Measurements from ENCODE around the gene MMP14.

DNA sequence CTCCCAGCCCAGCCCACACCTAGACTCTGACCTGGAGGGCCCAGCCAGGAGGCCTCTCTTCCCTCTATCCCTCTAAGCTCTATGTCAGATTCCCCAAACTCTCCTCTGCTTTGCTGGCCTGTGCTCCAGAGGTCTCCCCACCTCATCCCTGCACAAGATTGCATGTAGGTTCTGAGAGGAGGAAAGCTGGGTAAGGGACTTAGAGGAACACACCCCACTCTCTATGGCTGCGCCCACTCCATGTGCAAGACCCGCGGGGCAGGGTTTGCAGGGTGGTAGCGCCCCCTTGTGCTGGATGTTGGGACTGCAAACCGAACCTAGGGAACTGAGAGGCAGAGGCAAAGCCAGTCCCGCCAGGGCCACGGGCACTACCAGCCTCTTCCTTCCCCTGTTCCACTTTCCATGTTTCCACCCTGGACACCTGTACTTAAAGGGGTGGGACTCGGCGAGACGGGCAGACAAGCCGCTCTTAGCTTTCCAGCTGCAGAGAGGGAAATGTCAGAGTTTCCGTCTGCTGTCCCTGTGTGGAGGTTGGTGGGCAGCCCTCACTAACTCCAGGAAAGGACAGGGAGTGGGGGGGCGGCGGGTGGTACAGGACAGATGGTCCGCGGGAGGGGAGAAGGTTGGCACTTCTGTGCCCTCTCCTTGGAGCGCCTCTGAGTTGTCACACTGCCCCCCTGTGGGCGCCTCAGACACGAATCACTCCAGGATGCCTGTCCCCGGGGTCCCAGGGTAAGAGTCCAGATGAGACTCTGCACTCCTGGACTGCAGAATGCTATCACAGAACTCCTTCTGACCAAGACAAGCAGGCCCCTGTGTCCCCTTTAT lies 16.8 kb downstream of the MMP14 start:
- no peak for TF ChIP-seq POLR2A (IDR thresholded peaks at IDR 0.05; ENCODE audit: low read length)
- no peak for TF ChIP-seq GATA1 (IDR thresholded peaks at IDR 0.05; ENCODE audit: low read depth, low read length)

Measured in erythroblast (primary cell).